Dermis microvascular lymphatic vessel endothelial cell (primary cell): Measurements from ENCODE around the gene MBD2. TPM values are rescaled to one million over a fixed set of nuclear protein-coding genes. Genes with fewer than 3 reads are reported as not detected.

Experiments used
- DNase-seq, 2 donors: peaks; one replicate each; pipeline versions ENCODE4 v3.0.0 to v3.0.0-alpha.2; 2010; ENCODE audit warnings: low read depth in 2 of 2
- total RNA-seq: library from RNA; depleted of rRNA; stranded (reverse); fragments of >200 nt; gene quantifications from 2 replicates; pipeline ENCODE4 v1.2.1, GENCODE V29; 2014

Gene MBD2
- total RNA-seq, 1 donor from 2014 or later = 21.2 TPM

DNA sequence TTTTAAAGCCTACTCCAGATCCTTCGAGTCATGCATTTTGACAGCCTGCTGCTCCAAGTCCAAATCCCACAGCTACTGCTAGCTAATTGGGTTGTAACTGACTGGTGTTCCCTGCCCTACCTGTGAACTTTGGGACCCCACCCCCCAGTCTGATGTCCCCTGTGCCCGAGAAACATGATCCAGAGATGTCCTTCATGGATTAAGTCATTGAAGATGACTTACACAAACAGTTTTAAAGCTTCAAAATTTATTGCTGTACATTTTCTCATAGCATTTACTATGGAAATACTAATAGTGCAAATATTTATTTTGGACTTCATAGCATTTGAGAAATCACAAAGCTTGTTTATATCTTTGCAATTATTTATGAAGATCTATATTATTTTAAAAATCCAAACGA is 73.1 kb downstream of the MBD2 start:
- no peak for DNase-seq

DNA sequence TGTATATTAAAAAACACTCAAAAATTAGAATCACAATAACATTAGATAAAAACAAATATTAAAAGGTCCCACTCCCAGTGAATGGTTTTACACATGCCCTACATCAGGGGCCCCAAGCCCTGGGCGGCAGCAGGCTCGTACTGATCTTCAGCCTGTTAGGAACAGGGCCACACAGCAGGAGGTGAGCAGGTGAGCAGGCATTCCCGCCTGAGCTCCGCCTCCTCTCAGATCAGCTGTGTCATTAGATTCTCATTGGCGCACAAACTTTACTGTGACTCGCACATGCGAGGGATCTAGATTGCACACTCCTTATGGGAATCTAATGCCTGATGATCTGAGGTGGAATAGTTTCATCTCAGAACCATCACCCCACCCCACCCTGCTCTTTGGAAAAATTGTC is 74.2 kb downstream of the MBD2 start:
- no peak for DNase-seq

DNA sequence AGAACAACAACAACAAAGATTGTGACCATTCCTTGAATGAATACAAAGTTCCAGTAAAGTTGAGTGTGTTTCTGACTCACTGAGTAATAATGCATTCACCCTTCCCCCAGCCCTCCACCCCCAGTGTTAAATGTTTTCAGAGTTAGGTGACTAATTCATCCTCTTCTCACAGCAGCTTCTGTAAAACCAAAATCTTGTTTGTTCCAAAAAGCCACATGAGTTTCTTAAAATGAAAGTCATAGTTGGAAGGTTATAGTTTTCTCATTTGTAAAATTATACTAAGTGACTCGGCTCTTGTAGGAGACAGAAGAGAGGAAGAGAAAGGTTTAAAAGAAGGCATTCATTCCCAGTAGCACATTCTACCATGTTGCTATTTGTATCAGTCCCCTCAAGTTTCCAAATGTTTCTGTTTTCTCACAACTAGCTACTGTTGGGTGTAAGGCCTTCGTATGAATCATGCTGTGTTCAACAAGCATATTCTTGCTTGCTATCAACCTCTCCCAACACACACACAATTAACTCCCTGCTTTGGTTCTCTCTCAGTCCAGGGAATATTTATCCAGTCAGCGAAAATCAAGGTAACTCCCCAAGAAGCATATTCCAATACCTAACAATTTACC is 75.3 kb downstream of the MBD2 start:
- peak; percentile 43 to 92 for DNase-seq

DNA sequence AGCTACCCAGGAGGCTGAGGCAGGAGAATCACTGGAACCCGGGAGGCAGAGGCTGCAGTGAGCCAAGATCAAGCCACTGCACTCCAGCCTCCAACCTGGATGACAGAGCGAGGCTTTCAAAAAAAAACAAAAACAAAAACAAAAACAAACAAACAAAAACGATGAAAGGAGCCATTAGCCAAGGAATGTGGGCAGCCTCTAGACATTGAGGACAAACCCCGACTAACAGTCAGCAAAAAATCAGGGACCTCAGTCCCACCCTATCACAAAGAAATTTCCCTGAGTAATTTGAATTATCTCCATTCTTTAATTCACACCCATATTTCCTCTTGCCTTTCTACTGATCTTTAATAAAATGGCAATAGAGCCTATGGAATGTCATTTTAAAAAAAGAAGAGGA is 75.8 kb downstream of the MBD2 start:
- no peak for DNase-seq

GRCh38 chr18:54148151-54148550 is 76.3 kb downstream of the MBD2 start:
- DNase-seq = no peak

DNA sequence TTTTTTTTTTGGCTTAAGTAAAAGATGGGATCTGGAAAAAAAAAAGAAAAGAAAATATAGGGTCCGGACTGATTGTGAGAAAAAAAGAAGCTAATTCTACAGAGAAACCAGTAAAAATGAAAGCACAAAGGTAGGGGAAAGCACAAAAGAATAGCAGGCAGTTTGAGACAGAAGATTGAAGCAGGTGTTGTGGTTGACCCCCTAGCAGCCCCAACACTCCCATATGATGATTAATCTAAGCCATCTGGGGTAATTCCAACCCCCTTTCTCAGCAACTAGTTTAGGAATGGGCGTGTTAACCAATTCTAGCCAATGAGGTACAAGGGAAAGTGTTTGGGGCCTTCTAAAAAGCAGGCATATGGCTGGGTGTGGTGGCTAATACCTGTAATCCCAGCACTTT is 77.0 kb downstream of the MBD2 start:
- DNase-seq = no peak

DNA sequence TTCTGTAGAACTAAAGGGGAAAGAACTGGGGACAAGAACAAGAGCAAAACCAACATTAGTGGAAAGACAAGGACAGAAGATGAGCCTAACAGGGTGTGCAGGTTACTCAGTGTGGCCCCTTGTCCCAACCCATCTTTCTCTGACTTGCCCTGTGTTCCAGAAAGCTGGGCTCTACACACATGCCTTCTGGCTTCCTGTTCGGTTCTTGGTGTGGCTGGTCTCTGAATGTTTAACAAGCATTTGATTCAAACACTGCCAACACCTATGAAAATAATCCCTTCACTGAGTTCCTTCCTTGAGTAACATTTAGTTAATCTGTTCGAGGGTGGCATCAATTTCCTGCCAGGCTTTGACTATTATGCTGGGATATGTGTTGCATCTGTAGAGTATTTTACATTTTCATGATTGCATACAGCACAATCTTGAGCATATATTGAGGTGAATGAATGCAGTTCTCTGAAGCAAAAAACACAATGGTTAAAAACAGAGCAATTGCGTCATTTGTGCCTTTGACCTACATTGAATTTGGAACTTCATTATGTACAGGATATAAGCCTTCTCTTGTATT is 83.3 kb downstream of the MBD2 start:
- no peak for DNase-seq

GRCh38 chr18:54140641-54141040 is 83.8 kb downstream of the MBD2 start:
- no peak for DNase-seq

- no peak for DNase-seq
These were observed 89.3 kb downstream of the MBD2 start for GRCh38 chr18:54135216-54135615.

- DNase-seq = no peak
These were observed 90.4 kb downstream of the MBD2 start for GRCh38 chr18:54134053-54134452.

DNA sequence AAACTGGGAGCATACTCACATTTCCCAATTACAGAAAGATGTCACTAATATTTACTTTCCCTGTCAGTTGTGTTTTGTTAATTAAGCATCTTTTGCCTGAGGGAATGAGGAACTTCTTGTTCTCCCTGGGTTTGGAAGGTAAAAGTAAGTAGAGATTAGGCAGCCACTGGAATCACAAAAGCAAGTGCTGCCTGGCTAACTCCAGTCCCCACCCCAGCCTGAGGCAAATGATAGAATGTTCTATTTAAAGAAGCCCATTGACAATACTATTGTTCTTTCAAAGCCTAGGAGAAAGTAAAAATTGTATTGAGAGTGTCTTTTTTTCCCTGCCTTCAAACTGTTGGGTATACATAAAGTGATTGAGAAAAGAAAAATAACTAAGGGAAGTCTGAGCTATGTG is 93.8 kb downstream of the MBD2 start:
- DNase-seq = no peak

DNA sequence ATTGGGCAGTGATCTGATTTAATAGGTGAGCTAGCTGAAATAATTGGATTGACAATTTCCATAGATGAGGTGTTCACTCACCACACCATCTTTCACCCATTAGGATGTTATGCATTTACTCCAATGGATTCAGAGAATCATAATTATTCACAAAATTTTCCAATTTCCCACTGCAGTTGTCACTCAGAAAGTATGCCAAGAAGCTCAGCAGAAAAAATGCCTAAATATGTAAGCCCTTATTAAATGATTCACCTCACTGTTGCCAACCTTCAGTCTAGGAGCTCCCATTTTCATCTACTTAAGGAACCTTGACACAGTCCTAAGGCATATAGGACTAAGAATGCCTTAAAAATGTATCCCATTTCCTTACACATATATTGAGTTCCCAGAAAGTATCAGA is 94.3 kb downstream of the MBD2 start:
- no peak for DNase-seq

DNA sequence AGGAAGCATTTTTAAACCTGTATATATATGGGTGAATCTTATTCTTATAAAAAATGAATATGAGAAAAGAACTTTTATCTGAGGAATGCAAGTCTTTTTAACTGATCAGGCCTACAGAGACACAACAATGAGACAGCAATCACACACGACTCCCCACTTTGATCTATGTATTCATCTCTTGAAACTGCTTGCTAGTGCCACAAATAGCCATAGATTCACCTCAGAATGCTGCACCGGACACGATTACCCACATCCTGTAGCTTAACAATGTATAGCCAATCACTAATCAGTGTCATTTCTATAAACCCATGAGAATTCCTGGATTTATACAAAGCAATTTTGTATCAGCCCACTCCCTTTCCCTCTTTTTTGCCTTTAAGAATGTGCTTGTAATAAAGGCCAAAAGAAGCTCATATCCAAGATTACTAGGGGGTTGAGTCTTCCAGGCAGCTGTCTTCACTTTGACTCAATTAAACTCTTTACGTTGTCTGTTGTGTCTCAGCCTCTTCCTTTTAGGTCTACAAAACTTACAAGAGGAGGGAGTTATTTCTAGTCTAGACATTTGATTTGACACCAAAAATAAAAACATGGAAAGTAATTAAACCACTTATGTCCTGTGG is 94.9 kb downstream of the MBD2 start:
- DNase-seq = no peak

- peak in 1 of 2 donors; percentile 63 for DNase-seq
These were observed 96.6 kb downstream of the MBD2 start for GRCh38 chr18:54127759-54128378.

DNA sequence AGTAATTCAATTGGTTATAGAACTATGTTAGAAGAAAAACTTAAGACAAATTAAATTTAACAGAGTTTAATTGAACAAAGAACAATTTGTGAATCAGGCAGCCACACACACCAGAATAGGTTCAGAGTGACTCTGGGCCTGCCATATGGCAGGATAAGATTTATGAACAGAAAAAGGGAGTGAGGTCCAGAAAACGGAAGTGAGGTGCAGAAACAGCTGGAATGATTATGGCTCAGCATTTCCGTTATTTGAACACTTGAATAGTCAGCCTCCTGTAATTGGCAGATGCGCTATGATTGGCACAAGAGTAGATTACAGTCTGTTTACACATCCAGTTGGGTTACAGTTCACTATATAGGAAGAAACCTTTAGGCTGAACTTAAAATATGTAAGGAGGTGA is 99.0 kb downstream of the MBD2 start:
- peak; percentile 91 to 93 for DNase-seq

- peak in 1 of 2 donors; percentile 69 for DNase-seq
These were observed 100.6 kb downstream of the MBD2 start for GRCh38 chr18:54123720-54124440.

DNA sequence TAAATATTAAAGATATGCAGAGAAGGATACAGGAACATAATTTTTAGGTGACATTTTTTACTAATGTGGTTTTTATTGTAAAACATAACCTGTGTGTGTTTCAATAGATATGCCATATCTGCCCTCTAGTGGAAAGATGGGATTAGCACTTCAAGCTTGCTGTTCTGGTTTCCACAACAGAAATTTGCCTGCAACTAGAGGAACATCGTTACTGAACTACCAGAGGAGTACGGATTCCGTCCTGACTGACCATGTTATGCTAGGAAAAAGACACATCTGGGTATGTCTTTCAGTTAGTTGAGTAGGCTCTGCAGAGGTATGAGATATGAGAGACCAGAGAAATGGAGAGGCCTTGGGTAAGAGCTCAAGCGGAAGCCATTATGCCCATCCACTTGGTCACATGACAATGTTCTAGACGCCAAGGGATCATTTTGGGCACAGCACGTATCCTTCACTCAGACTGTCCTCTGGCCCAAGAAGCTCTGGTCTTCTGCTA is 104.9 kb downstream of the MBD2 start:
- DNase-seq = peak; percentile 57 to 63

DNA sequence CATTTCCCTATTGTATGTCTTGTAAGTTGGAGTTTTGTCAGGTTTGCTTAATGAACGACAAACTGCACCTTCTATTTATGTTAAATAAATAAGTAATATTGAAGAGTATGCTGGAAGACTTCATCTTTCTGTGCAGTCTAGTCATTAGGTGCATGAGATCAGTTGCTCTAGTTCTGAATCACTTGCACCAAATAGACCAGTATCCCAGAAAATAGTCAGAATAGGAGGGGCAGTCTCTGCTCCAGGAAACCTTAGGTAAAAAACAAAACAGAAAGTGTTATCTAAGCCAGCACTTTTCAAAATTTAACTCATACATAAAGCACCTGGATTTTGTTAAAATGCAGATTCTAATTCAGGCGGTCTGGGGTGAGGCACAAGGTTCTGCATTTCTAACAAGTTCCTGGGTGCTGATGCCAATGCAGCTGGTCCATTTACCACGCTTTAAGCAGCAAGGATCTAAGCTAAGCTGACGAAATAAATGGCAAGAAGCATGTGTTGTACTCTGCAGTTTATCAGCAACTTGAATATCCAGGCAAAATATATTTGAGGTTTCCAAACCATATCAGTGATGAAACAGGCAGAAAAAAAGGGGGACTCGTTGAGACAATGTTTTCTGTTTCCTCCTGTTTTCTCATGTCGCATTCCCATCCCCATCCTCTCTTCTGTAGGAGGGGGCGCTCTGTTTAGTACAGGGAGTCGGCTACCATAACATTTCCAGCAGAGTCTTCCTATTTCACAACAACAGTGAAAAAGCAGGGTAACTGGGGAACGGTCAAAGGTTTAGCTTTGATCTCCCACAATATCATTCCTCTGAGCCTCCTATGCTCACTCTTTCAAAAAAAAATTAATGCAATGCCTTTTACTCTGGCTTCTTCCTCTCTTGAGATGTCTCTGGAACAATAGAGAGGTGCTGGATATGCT is 106.4 kb downstream of the MBD2 start:
- no peak for DNase-seq

- DNase-seq = no peak
These were observed 107.8 kb downstream of the MBD2 start for GRCh38 chr18:54116541-54117257.

DNA sequence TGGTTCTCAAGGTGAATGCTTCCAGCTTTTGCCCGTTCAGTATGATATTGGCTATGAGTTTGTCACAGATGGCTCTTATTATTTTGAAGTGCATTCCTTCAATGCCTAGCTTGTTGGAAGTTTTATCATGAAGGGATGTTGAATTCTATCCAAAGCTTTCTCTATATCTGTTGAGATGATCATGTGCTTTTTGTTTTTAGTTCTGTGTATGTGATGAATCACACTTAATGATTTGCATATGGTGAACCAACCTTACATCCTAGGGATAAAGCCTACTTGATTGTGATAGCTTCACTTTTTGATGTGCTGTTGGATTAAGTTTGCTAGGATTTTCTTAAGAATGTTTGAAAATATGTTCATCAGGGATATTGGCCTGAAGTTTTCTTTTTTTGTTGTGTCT is 112.1 kb downstream of the MBD2 start:
- no peak for DNase-seq
